ENCODE data around the gene UXS1. TPM values are rescaled to one million over a fixed set of nuclear protein-coding genes. Genes with fewer than 3 reads are reported as not detected.

Gene UXS1
- total RNA-seq, 1 experiment from 2014 or later, result 66.0 TPM

- DNase-seq (ENCODE audit: low read depth), result no peak
Measured at GRCh38 chr2:106113361-106113966, 80.6 kb downstream of the UXS1 start.

GRCh38 chr2:106111882-106112571 lies 82.1 kb downstream of the UXS1 start:
- DNase-seq (ENCODE audit: low read depth), result no peak

- no peak for DNase-seq (ENCODE audit: low read depth)
Measured at GRCh38 chr2:106109675-106110424, 84.3 kb downstream of the UXS1 start.

DNA sequence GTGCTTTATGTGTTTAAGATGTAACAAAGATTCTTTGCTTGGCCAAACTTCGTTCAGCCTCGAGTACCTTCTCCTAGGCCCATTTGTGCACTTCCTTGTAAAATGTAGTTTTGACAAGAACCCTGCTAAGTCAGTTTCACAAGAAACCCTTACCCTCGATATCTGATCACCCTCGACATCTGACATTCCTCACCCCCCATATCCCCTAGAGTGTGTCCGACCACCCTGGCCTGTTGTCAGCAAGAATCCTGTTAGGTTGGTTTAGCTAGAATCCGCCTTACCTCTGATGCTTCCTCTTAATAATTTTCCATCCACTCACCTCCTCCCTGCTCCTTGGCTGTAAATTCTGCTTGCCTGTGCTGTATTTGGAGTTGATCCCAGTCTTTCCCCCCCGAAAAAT lies 85.3 kb downstream of the UXS1 start:
- no peak for DNase-seq (ENCODE audit: low read depth)

- DNase-seq (ENCODE audit: low read depth), result peak; percentile 17
Measured at GRCh38 chr2:106108351-106108750, 85.8 kb downstream of the UXS1 start.

DNA sequence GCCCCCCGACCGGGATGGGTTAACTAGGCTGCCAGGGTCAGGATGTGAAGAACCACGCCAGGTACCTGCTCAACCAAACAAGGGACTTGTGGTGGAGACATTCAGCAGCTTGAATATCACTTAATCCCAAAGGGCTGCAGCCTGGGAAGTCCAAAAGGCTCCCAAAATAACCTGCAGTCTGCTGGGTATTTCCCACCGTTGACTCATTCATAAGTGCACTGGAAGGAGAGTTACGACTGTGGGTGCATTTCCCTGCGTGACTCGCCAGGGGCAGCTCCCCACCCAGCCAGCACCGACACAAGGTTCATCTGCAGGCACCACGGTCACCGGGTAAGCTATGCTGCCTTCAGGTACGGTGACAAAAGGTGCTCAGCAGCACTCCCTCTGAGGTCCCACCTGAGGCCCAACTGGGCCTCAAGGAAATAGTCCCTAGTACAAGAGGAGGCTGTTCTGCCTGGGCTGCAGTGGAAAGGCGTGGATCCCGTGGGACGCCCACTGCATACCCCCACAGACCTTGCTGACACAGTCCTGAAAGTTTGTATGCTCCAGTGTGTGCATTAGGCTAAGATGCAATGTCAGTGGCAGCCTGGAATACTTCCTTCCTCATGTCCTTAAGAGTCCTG lies 86.5 kb downstream of the UXS1 start:
- peak; percentile 21 for DNase-seq (ENCODE audit: low read depth)

DNA sequence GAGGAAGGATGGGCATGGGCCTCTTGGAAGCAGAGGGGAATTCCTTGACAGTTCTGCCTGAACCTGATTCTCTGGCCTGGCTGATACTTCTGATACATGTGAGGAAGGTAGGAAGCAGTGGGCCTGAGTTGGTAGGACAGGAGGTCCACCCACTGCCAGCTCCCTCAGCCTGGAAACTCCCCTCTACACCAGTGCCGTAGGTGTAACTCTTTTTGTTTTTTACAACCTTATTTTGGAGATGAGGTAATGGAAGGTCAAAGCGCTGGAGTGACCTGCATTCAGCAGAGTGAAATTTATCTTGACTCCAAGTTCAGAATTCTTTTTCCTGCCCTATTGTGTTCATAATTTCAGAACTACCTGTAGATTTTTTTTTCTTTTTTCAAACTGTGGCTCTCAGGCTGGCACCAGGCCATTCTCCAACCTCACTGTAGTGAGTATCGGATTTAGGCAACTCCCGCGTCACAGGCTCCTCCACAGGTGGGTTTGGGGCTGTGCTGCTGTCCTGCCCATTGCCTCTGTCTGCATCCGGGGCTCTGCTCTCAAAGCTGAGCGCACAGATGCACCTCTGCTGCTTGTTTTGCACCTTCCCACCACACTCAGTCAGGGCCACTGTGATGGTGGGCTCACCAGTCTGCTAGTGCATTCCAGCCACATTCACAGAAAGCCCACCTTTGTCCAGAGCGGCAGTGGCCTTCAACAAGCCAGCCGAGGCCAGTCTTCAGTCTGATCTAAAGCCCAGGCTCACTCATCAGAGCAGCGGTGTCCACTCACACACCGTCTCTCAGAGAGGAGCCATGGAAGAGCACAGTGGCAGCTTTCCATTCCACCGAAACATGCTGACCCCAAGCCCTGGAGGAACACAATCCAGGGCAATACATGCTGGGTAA lies 87.2 kb downstream of the UXS1 start:
- DNase-seq (ENCODE audit: low read depth), result no peak

- DNase-seq (ENCODE audit: low read depth), result no peak
Measured at GRCh38 chr2:106105151-106105922, 88.8 kb downstream of the UXS1 start.

DNA sequence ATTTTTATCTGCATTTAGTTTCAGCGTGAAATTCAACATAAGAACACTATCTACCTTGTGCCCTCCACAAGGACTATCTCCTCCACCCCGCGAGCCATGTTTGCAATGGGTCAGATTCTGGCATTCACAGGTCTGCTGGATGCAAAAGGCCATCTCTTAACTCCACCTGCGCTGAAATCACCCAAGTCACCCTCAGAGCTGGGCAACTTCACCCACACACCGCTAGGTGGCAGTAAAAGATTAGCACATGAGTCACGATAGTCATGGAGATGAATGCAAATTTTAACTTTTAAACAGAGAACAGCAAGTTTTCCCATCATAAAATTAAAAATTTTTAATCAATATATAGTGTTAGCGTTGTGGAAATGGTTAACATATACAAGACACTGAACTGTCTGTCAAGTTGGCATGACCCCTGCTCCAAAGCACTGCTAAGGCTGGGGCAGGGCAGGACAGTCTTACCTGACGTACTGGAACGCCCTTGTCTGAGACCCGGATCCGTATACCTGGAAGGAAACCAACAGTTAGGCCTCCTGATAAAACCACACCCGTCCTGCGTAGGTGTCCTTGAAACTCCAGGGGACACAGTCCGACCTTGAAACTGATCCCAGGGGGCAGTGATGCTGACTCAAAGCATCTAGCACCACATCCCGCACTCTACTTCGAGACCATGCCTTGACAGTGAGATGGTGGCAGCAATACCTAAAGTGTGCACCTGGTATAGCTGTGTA lies 89.6 kb downstream of the UXS1 start:
- DNase-seq (ENCODE audit: low read depth), result peak; percentile 55

DNA sequence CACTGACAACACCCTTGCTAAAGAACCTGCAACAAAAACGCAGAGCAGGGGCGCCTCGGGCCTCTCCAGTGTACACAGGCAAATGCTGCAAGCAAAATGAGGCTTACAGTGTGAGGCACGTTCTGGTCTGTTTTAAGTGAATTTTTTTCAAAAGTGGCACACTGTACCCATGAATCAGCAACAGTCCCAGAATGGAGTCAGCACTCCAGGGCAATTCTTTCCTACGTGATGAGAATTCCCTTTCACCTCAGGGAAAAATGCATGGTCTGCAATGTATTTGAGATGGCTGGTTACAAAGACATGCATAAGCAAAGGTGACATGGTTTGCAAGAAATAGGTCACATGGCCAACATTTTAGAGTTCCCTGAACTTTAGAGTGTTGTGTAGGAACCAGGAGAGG lies 94.4 kb downstream of the UXS1 start:
- no peak for DNase-seq (ENCODE audit: low read depth)

DNA sequence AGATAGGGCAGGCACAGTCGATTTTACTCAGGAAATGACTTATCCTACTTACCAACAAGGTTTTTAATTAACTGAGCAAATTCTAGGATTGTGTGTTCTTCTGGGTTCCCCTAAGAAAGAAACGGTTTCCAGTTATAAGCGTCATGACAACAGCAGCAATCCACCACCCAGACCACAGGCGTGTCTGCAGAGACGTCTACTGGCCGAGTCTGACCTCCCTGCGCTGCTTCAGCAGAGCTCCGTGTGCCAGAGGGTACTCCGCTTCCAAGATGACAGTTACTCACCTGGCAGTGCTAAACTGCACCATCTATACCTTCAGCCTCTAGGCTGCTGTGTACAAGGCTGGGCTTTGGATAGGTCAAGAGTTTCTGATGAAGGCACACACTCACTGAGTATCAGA lies 95.4 kb downstream of the UXS1 start:
- no peak for DNase-seq (ENCODE audit: low read depth)

GRCh38 chr2:106098081-106098480 lies 96.0 kb downstream of the UXS1 start:
- peak; percentile 8 for DNase-seq (ENCODE audit: low read depth)

DNA sequence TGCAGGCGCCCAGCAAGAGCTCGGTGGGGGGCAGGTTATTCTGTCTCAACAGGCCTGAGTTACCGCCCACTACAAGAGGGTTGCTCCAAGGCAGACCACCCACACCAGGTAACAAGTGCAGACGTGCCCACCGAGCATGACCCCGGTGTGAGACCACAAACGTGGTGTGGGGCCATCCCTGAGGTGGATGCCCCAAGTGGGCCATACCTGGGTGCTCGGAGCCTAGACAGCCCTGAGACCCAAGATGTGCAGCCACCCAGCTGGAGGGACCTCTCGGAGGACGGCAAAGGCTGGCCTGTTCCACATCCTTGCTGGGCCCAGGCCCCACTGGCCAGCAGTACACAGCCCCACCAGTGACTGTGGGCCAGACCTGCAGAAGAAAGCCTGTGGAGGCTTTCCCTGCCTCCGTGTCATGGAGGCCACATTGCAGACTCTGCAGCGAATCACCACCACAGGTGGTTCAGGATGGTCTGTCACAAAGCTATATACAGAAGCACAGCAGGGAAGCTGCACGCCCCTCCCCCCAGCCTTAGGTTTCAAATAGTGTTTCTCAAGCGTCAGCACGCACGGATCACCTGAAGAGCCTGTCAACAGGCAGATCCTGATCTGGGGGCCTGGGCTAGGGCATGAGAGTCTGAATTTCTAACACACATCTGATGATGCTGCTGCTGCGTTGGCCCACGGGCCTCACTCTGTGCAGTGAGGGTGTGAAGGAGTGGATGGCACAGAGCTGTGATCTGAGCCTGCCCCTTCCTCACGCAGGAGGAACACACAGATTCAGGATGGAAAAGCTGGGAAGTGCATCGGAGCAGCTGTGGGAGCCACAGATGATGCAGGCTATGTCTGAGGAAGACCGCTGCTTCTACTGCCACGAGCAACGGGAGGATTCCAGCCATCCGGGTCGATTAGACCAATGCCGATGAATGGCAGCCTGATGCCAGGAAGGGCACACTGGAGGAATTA lies 96.8 kb downstream of the UXS1 start:
- no peak for DNase-seq (ENCODE audit: low read depth)

DNA sequence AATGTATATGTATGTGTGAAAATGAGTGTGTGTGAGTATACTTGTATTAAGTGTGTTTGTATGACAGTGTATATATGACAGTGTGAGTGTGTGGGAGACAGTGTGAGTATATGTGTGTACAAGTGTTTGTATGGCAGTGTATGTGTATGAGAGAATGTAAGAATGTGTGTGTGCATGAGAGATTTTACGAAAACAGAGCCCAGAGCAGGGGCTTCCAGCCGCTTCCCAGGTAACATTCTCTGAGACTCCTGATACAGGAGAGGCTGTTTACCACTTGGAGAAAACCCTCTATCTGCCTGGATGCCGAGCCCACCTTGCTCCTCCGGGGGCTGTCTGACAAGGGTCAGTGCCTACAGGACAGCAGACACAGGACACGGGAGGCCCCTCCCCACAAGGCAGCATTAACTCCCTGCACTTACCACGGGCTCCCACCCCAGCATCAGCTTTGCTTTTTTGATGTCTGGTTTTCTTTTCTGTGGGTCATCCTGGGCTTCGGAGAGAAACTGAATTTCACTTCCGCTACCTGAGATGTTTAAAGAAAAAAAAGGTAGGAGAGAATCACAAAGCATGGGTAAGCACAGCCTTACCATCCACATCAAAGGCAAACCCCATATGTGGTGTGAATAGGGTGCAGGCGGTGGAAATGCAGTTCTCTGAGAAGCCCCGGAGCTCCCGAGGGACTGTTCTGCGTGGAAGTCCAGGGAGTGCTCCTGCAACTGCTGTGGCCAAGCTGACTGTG lies 97.6 kb downstream of the UXS1 start:
- no peak for DNase-seq (ENCODE audit: low read depth)

DNA sequence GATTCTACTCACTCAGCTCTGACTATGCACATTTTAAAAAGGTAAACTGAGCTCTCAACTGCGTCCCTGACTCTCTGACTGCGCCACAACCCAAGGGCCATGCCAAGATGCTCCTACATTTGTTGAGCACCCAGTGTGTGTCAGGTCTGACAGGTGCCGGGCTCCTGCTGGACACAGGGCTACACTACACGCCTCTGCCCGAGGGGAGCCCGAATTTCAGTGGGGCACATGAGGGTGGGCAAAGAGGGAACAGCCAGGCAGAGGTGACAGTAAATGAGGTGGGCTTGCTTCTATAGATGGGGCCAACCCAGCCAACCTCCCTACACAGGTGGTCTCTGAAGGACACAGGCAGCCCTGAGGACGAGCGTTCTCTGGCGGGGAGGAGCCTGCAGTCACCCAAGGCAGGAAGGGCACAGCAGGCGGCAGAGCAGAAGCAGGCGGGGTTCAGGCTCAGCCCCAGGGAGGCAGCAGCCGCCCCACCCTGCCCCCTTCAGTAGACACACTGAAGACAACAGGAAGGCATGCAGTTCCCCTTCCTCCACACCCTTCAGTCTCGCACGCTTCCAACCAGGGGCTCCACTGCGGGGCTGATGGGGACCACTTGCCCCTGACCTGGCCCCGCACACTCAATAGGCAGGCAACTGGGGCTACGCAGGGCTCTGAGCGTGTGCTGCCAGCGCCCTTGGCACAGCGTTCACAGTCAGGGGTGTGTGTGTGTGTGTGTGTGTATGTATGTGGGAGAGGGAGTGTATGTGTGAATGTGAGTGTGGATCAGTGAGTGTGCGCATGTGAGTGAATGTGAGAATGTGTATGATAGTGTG lies 98.4 kb downstream of the UXS1 start:
- no peak for DNase-seq (ENCODE audit: low read depth)

GRCh38 chr2:106094131-106094841 lies 99.8 kb downstream of the UXS1 start:
- no peak for DNase-seq (ENCODE audit: low read depth)

Measured in LHCN-M2 (cell line).